Natural killer cell (primary cell): ENCODE measurements around the gene POU6F2. TPM values are rescaled to one million over a fixed set of nuclear protein-coding genes. Genes with fewer than 3 reads are reported as not detected.

Experiments
- ATAC-seq, 3 donors: fragments of 150-1000 bp in 2 of 3; fragments of 200-7000 bp in 1 of 3; cut with Tn5 transposase; 1 replicate in 1 of 3; 2 replicates in 2 of 3; pipeline ENCODE4 v1.10.0; 2021; ENCODE audit warnings: mild to moderate bottlenecking in 2 of 3, moderate library complexity in 2 of 3
- DNase-seq, 2 donors: peaks; one replicate each; pipeline versions ENCODE4 v3.0.0 to v3.0.0-alpha.2; 2013 to 2021; ENCODE audit warnings: mixed read lengths in 1 of 2
- H3K27ac ChIP-seq: one replicate; pipeline ENCODE4 v1.5.1; 2013; ENCODE audit warnings: mild to moderate bottlenecking, low read length
- H3K27me3 ChIP-seq: one replicate; pipeline ENCODE4 v1.6.1; 2013; ENCODE audit warnings: low read length; ENCODE audit not compliant: control insufficient read depth, insufficient read depth
- H3K36me3 ChIP-seq: one replicate; pipeline ENCODE4 v1.6.1; 2013; ENCODE audit warnings: low read length; ENCODE audit not compliant: control insufficient read depth, insufficient read depth
- H3K4me1 ChIP-seq: one replicate; pipeline ENCODE4 v1.6.1; 2013; ENCODE audit warnings: low read length; ENCODE audit not compliant: control insufficient read depth, insufficient read depth
- H3K4me3 ChIP-seq: one replicate; pipeline ENCODE4 v1.5.1; 2013; ENCODE audit warnings: low read length
- H3K9me3 ChIP-seq: one replicate; pipeline ENCODE4 v1.6.1; 2013; ENCODE audit warnings: low read length; ENCODE audit not compliant: control insufficient read depth, insufficient read depth
- H3K27ac Mint-ChIP-seq, 2 donors: one replicate each; pipeline ENCODE4 v1.8.0; 2022; ENCODE audit warnings: mild to moderate bottlenecking in 2 of 2, mixed read lengths in 2 of 2, moderate library complexity in 1 of 2
- H3K27me3 Mint-ChIP-seq, 2 donors: one replicate each; pipeline ENCODE4 v1.8.0; 2022; ENCODE audit warnings: low read depth in 2 of 2, mixed read lengths in 2 of 2
- H3K36me3 Mint-ChIP-seq: one replicate; pipeline ENCODE4 v1.8.0; 2022; ENCODE audit warnings: mixed read lengths
- H3K4me1 Mint-ChIP-seq, 2 donors: one replicate each; pipeline ENCODE4 v1.8.0; 2022; ENCODE audit warnings: mixed read lengths in 2 of 2
- H3K4me3 Mint-ChIP-seq: one replicate; pipeline ENCODE4 v1.8.0; 2022; ENCODE audit warnings: mild to moderate bottlenecking, moderate library complexity, mixed read lengths
- H3K9me3 Mint-ChIP-seq, 2 donors: one replicate each; pipeline ENCODE4 v1.8.0; 2022; ENCODE audit warnings: mixed read lengths in 2 of 2
- WGBS: methylation state at CpG from one replicate; pipeline ENCODE4 v1.1.7; 2013; ENCODE audit warnings: missing lambda C conversion rate; ENCODE audit not compliant: insufficient coverage; 5-methylcytosine and 5-hydroxymethylcytosine counted together
- intact Hi-C: fragments of 100-400 bp; cut with micrococcal nuclease; formaldehyde crosslinking; loops from one replicate; pipeline ENCODE4 v1.14.2; 2022
- total RNA-seq, 4 donors: library from RNA; stranded (reverse); fragments of 120-200 nt in 1 of 4; gene quantifications; one replicate each; pipeline versions ENCODE4 v1.2.3 to v1.2.4, GENCODE V29; 2013 to 2022
- TF ChIP-seq, protein P1 (sequence below): fragments of 200-600 bp; IDR thresholded peaks from one replicate; pipeline ENCODE4 v1.8.0; 2022; ENCODE audit warnings: antibody characterized with exemption

Gene POU6F2
- total RNA-seq = under 1 TPM in 2 of 3 donors, not detected in 1; 0.28 to 0.29 TPM
- not detected for total RNA-seq (2013)

DNA sequence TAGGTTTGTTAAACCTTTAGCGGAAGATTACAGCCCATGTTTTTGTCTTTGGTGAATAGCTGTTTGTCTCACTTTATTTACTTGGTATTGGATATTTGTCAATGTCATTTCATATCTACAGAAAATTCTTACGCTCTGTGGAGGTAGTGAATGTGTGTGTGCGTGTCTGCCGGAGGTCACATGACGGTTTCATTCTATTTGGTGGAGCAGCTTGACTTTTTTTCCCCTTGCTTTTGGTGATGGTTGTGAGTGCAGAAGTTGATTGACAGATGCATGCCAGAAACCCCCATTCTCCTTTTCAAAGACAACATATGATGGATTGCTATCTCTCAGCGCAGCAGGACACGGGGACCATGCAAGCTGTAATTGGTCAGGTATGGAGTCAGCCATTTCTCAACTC is at the start of gene POU6F2:
Gene POU6F2, plus strand, starts transcription at position 225 of the 400 bp plus-strand sequence. Its CDS starts 45 bp downstream, at position 270.
- no peaks in the 10 kb centered on the region for H3K4me1 ChIP-seq
- Mint-ChIP-seq H3K4me3 (no peak within 1 kb of the TSS), H3K36me3 (no peaks in the 10 kb centered on the region), H3K9me3 (no peaks in the 10 kb centered on the region), H3K27ac (no peak within 1 kb of the TSS), H3K27me3 (peaks cover 32 to 80% of the 10 kb centered on the region in 2 donors), H3K4me1 (no peaks in the 10 kb centered on the region)
- H3K4me3 ChIP-seq = no peak within 1 kb of the TSS
- DNase-seq = no peak
- 89% methylated on average over 6 of the region's 7 CpGs for WGBS
- no peaks in the 10 kb centered on the region for H3K36me3 ChIP-seq
- no peak for ATAC-seq
- peaks cover 14% of the 10 kb centered on the region for H3K27me3 ChIP-seq
- no peak within 1 kb of the TSS for H3K27ac ChIP-seq
- TF ChIP-seq, protein P1, sequence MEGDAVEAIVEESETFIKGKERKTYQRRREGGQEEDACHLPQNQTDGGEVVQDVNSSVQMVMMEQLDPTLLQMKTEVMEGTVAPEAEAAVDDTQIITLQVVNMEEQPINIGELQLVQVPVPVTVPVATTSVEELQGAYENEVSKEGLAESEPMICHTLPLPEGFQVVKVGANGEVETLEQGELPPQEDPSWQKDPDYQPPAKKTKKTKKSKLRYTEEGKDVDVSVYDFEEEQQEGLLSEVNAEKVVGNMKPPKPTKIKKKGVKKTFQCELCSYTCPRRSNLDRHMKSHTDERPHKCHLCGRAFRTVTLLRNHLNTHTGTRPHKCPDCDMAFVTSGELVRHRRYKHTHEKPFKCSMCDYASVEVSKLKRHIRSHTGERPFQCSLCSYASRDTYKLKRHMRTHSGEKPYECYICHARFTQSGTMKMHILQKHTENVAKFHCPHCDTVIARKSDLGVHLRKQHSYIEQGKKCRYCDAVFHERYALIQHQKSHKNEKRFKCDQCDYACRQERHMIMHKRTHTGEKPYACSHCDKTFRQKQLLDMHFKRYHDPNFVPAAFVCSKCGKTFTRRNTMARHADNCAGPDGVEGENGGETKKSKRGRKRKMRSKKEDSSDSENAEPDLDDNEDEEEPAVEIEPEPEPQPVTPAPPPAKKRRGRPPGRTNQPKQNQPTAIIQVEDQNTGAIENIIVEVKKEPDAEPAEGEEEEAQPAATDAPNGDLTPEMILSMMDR = no peak
- intact Hi-C loops = no loop called here
- H3K9me3 ChIP-seq = no peaks in the 10 kb centered on the region

- Histone ChIP-seq H3K9me3 (no peaks in the 10 kb centered on the region), H3K4me3 (no peak overlapping the region), H3K36me3 (no peaks in the 10 kb centered on the region), H3K27ac (no peak overlapping the region), H3K27me3 (no peaks in the 10 kb centered on the region), H3K4me1 (no peaks in the 10 kb centered on the region)
- DNase-seq (no peak), ATAC-seq (no peak)
- 95% methylated on average over 3 of the region's 3 CpGs for WGBS
- no peaks in the 10 kb centered on the region for H3K4me1 Mint-ChIP-seq
- no peak overlapping the region for H3K4me3 Mint-ChIP-seq
- H3K9me3 Mint-ChIP-seq = no peaks in the 10 kb centered on the region
- intact Hi-C loops = no loop called here
- H3K36me3 Mint-ChIP-seq = no peaks in the 10 kb centered on the region
- TF ChIP-seq, protein P1 = no peak
- peaks cover 2 to 9% of the 10 kb centered on the region in 2 donors for H3K27me3 Mint-ChIP-seq
- no peak overlapping the region for H3K27ac Mint-ChIP-seq
These were observed 49.2 kb upstream of the POU6F2 start for GRCh38 chr7:38928506-38928905.

DNA sequence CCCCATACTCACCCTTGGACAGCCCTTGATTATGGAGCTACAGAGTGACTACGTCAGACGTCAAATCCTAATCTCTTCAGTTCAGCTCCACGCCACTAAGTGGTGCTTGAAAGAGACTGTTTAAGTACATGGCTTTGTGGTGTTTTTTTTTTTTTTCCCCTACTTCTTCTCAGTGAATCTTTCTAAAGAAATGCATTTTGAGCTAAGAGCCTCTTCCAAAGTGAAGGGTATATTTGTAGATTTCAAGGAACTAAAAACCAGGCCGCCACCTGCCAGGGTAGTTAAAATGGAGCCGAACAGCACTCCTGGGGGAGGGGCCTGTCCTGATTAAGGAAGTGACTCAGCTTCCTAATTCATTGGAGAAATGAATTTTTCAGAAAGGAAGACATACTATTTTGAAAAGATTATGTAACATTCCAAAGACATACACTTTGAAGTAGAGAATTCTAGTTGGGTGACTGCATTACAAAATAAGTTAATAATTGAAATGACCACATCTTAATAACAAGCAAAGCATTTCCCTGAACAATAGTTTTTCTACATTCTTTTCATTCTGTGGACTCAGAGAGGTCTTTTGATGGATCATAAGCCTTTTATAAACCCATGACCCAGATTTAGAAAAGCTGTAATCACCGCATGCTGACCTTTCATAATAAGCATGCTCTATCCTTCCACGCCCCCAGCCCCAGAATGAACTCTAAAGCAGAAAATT is 48.1 kb upstream of the POU6F2 start:
- Histone ChIP-seq H3K36me3 (no peaks in the 10 kb centered on the region), H3K27me3 (no peaks in the 10 kb centered on the region), H3K4me3 (no peak overlapping the region), H3K27ac (no peak overlapping the region), H3K9me3 (no peaks in the 10 kb centered on the region), H3K4me1 (no peaks in the 10 kb centered on the region)
- no peaks in the 10 kb centered on the region for H3K9me3 Mint-ChIP-seq
- ATAC-seq (no peak), DNase-seq (no peak)
- H3K4me1 Mint-ChIP-seq = no peaks in the 10 kb centered on the region
- 86% methylated on average over 7 of the region's 7 CpGs for WGBS
- no peak overlapping the region for H3K4me3 Mint-ChIP-seq
- TF ChIP-seq, protein P1 = no peak
- peaks cover 2 to 9% of the 10 kb centered on the region in 2 donors for H3K27me3 Mint-ChIP-seq
- intact Hi-C loops = no loop called here
- H3K36me3 Mint-ChIP-seq = no peaks in the 10 kb centered on the region
- no peak overlapping the region for H3K27ac Mint-ChIP-seq
